GM12892 (cell line): Measurements from ENCODE around the gene COL23A1.

Experiments
- POLR2A ChIP-seq: IDR thresholded peaks from 2 replicates; pipeline ENCODE4 v1.6.1; 2011; ENCODE audit warnings: low read depth, low read length, control low read depth
- TAF1 ChIP-seq: IDR thresholded peaks from 2 replicates; pipeline ENCODE4 v1.6.1; 2011; ENCODE audit warnings: low read depth, mild to moderate bottlenecking, control low read depth, low read length, borderline replicate concordance

DNA sequence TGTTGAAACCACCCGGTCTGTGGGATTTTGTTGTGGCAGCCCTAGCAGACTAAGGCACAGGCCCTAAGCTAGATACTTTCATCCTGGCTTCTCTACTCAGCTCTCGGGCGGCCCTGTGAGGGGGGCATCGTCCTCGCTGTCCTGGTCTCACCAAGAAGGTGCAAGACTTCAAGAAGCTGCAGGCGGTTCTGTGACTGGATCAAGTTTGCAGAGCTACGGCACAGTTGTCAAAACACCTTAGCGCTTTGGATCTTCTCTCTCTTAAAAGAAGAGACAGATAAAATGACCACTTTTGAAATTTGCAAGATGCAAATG lies 238.2 kb downstream of the COL23A1 start:
- TF ChIP-seq POLR2A (no peak), TAF1 (no peak)
